Endothelial cell of umbilical vein (primary cell): ENCODE results near the gene RC3H1. TPM values are rescaled to one million over a fixed set of nuclear protein-coding genes. Genes with fewer than 3 reads are reported as not detected.

Experiments
- BruUV-seq: library from RNA; stranded (reverse); fragments of 400-500 nt; replicated peaks from 2 replicates; lab custom pipeline; 2021; lab: Mats Ljungman, UMichigan
- CTCF ChIA-PET: fragments of 300-600, 350-600 bp; sonication (Branson Sonifier 250); formaldehyde crosslinking; loops from one replicate; lab custom pipeline; 2021; ENCODE audit warnings: antibody characterized with exemption, inconsistent platforms; lab: Charles Lee
- POLR2A ChIA-PET: fragments of 300-600, 350-600 bp; sonication (Branson Sonifier 250); formaldehyde crosslinking; loops from one replicate; lab custom pipeline; 2021; ENCODE audit warnings: antibody characterized with exemption, inconsistent platforms; lab: Charles Lee
- DNase-seq: peaks from one replicate; pipeline ENCODE4 v3.0.0-alpha.2; 2011; ENCODE audit warnings: low read depth, low spot score
- FAIRE-seq: peaks from 2 replicates; lab custom pipeline; 2011; peaks lifted over from hg19 to GRCh38; lab: Jason Lieb, UNC
- H2AFZ ChIP-seq: 2 replicates; pipeline ENCODE4 v1.6.0; 2012; ENCODE audit warnings: low read depth, low read length, control low read depth, inconsistent platforms
- H3K27ac ChIP-seq: 2 replicates; pipeline ENCODE4 v1.5.1; 2011; ENCODE audit warnings: low read depth, mild to moderate bottlenecking, control low read depth, low read length, moderate library complexity; ENCODE audit not compliant: insufficient read depth
- H3K27me3 ChIP-seq, 2 experiments: 2 replicates each; pipeline versions ENCODE4 v1.6.0 to v1.6.1; 2011; ENCODE audit warnings: low read length in 2 of 2, mixed read lengths in 1 of 2; ENCODE audit not compliant: control insufficient read depth in 2 of 2, insufficient read depth in 2 of 2
- H3K36me3 ChIP-seq, 2 experiments: 2 replicates in 1 of 2; 3 replicates in 1 of 2; pipeline ENCODE4 v1.5.1; 2011; ENCODE audit warnings: low read length in 2 of 2, mild to moderate bottlenecking in 1 of 2, moderate library complexity in 1 of 2; ENCODE audit not compliant: control insufficient read depth in 2 of 2, insufficient read depth in 2 of 2; ENCODE audit errors: extremely low read depth in 1 of 2
- H3K4me1 ChIP-seq: 3 replicates; pipeline ENCODE4 v1.5.1; 2011; ENCODE audit warnings: mild to moderate bottlenecking, low read length; ENCODE audit not compliant: control insufficient read depth, insufficient read depth; ENCODE audit errors: extremely low read depth
- H3K4me2 ChIP-seq: 2 replicates; pipeline ENCODE4 v1.6.1; 2011; ENCODE audit warnings: low read length, control low read depth, mixed read lengths; ENCODE audit not compliant: insufficient read depth
- H3K4me3 ChIP-seq, 3 experiments: fragments of 200-600 bp in 1 of 3; sonication (generic), shearing (Covaris generic) in 1 of 3; replicated peaks in 1 of 3; 2 replicates each; pipeline ENCODE4 v1.5.1; 2011 to 2016; ENCODE audit warnings: control low read depth in 3 of 3, low read length in 3 of 3, mild to moderate bottlenecking in 2 of 3, inconsistent platforms in 1 of 3, low read depth in 1 of 3, moderate library complexity in 1 of 3; ENCODE audit not compliant: insufficient read depth in 1 of 3
- H3K79me2 ChIP-seq: 2 replicates; pipeline ENCODE4 v1.6.0; 2012; ENCODE audit warnings: low read length, inconsistent platforms; ENCODE audit not compliant: control insufficient read depth, insufficient read depth
- H3K9ac ChIP-seq: replicated peaks from 2 replicates; pipeline ENCODE3; 2011; ENCODE audit warnings: low read length, control low read depth; ENCODE audit not compliant: insufficient read depth; ENCODE audit errors: extremely low read depth
- H3K9me1 ChIP-seq: replicated peaks from 3 replicates; pipeline ENCODE4 v1.6.0; 2011; ENCODE audit warnings: mild to moderate bottlenecking, low read length; ENCODE audit not compliant: control insufficient read depth, insufficient read depth; ENCODE audit errors: extremely low read depth
- H3K9me3 ChIP-seq: replicated peaks from 2 replicates; pipeline ENCODE4 v1.5.1; 2012; ENCODE audit warnings: low read length, inconsistent platforms; ENCODE audit not compliant: control insufficient read depth, insufficient read depth
- H4K20me1 ChIP-seq: replicated peaks from 2 replicates; pipeline ENCODE3; 2011; ENCODE audit warnings: mild to moderate bottlenecking, low read length; ENCODE audit not compliant: control insufficient read depth, insufficient read depth; ENCODE audit errors: extremely low read depth
- EZH2 ChIP-seq: IDR thresholded peaks from 2 replicates; pipeline ENCODE4 v1.6.1; 2012; ENCODE audit warnings: borderline replicate concordance, low read depth, mild to moderate bottlenecking, moderate library complexity, low read length, inconsistent platforms; ENCODE audit not compliant: severe bottlenecking
- FOS ChIP-seq: IDR thresholded peaks from 2 replicates; pipeline ENCODE4 v1.6.1; 2011; ENCODE audit warnings: mild to moderate bottlenecking, low read length, moderate library complexity, borderline replicate concordance; ENCODE audit not compliant: insufficient read depth
- GATA2 ChIP-seq: IDR thresholded peaks from 2 replicates; pipeline ENCODE4 v1.7.0; 2011; ENCODE audit warnings: low read depth, mild to moderate bottlenecking, moderate library complexity, mixed read lengths, low read length; ENCODE audit not compliant: insufficient read length, insufficient read depth
- JUN ChIP-seq: IDR thresholded peaks from 2 replicates; pipeline ENCODE4 v1.6.1; 2011; ENCODE audit warnings: borderline replicate concordance, low read depth; ENCODE audit not compliant: insufficient read length, insufficient read depth
- POLR2A ChIP-seq: IDR thresholded peaks from 2 replicates; pipeline ENCODE4 v1.6.1; 2012; ENCODE audit warnings: low read depth, mild to moderate bottlenecking, control low read depth, low read length
- POLR2AphosphoS5 ChIP-seq: IDR thresholded peaks from 2 replicates; pipeline ENCODE4 v1.6.1; 2012; ENCODE audit warnings: low read depth, mild to moderate bottlenecking, control low read depth, low read length, moderate library complexity; ENCODE audit not compliant: insufficient read depth
- dilution Hi-C: fragments of 300-500 bp; cut with MboI; formaldehyde crosslinking; loops from one replicate; pipeline ENCODE4 v1.15.0; 2019; ENCODE audit warnings: low sequenced_read_pairs; ENCODE audit not compliant: extremely low pct_ligation_motif_present
- intact Hi-C: fragments of 100-400 bp; cut with micrococcal nuclease; formaldehyde crosslinking; loops from one replicate; pipeline ENCODE4 v1.10.0; 2022
- polyA plus RNA-seq, 4 experiments: library from polyadenylated mRNA; depleted of rRNA in 3 of 4; stranded (reverse) in 3 of 4; unstranded in 1 of 4; fragments of >200 nt; gene quantifications; 2 replicates each; pipeline versions ENCODE4 v1.2.1 to v1.2.3, GENCODE V29; 2011 to 2012; ENCODE audit warnings: missing spikeins in 1 of 4
- total RNA-seq: library from RNA; stranded (reverse); gene quantifications from 2 replicates; pipeline ENCODE4 v1.2.3, GENCODE V29; 2021
- TF ChIP-seq, protein P1 (sequence below), 2 donors: IDR thresholded peaks; 1 replicate in 1 of 2; 2 replicates in 1 of 2; pipeline ENCODE4 v1.5.1; 2011; ENCODE audit warnings: low read length in 2 of 2, mild to moderate bottlenecking in 2 of 2, moderate library complexity in 2 of 2, control low read depth in 1 of 2, inconsistent platforms in 1 of 2, low read depth in 1 of 2; ENCODE audit not compliant: insufficient read depth in 1 of 2; ENCODE audit errors: extremely low read depth in 1 of 2

The RC3H1 gene
- total and polyA plus RNA-seq, 2 donors (not counting 3 experiments of a cell fraction or from before 2014, with no cell fraction given) = 7.0 to 41.4 TPM

GRCh38 chr1:173925306-173926242 is 96.6 kb downstream of the RC3H1 start:
- no TSS peak for BruUV-seq
- no peak for FAIRE-seq
- POLR2A ChIA-PET = no interaction called here
- peaks cover 3 to 4% of the 10 kb centered on the region in 2 experiments for H3K27me3 ChIP-seq
- dilution Hi-C loops (no loop called here), intact Hi-C loops (no loop called here)
- H3K36me3 ChIP-seq = no peaks in the 10 kb centered on the region
- H3K4me2 ChIP-seq = no peak overlapping the region
- no peak overlapping the region for H2AFZ ChIP-seq
- no peaks in the 10 kb centered on the region for H3K9me3 ChIP-seq
- no peak overlapping the region for H3K4me3 ChIP-seq
- H3K9me1 ChIP-seq = no peaks in the 10 kb centered on the region
- no peak overlapping the region for H3K9ac ChIP-seq
- H4K20me1 ChIP-seq = no peaks in the 10 kb centered on the region
- H3K4me1 ChIP-seq = no peaks in the 10 kb centered on the region
- no peak for DNase-seq
- CTCF ChIA-PET = interaction anchor here (1.0 kb wide), 1 partner anchor 10 kb away, joined by 4 read pairs; no protein-coding TSS in a partner anchor
- no peak overlapping the region for H3K27ac ChIP-seq
- H3K79me2 ChIP-seq = no peaks in the 10 kb centered on the region
- TF ChIP-seq FOS (no peak), GATA2 (no peak), JUN (no peak), POLR2A (no peak), EZH2 (no peak), POLR2AphosphoS5 (no peak)
- TF ChIP-seq, protein P1, sequence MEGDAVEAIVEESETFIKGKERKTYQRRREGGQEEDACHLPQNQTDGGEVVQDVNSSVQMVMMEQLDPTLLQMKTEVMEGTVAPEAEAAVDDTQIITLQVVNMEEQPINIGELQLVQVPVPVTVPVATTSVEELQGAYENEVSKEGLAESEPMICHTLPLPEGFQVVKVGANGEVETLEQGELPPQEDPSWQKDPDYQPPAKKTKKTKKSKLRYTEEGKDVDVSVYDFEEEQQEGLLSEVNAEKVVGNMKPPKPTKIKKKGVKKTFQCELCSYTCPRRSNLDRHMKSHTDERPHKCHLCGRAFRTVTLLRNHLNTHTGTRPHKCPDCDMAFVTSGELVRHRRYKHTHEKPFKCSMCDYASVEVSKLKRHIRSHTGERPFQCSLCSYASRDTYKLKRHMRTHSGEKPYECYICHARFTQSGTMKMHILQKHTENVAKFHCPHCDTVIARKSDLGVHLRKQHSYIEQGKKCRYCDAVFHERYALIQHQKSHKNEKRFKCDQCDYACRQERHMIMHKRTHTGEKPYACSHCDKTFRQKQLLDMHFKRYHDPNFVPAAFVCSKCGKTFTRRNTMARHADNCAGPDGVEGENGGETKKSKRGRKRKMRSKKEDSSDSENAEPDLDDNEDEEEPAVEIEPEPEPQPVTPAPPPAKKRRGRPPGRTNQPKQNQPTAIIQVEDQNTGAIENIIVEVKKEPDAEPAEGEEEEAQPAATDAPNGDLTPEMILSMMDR (IDR thresholded peaks at IDR 0.05; ENCODE audit: extremely low read depth in 1 of 2, insufficient read depth in 1 of 2, low read depth in 1 of 2, low read length in 2 of 2) = no peak
